GM18498 (cell line): Measurements from ENCODE around the gene REL.
A peak's percentile ranks its signal among the peaks of the same experiment; 100 is the strongest.
"Not testable (repeated sequence)": the region's sequence is repeated elsewhere in the genome, so short reads cannot be mapped to it uniquely, and the experiment has no call there.

Source experiments
- ATAC-seq: cut with Tn5 transposase; IDR thresholded peaks from one replicate; pipeline ENCODE4 v1.9.1; 2021; ENCODE audit warnings: mild to moderate bottlenecking, moderate library complexity; ENCODE audit not compliant: unreplicated experiment

The REL gene

DNA sequence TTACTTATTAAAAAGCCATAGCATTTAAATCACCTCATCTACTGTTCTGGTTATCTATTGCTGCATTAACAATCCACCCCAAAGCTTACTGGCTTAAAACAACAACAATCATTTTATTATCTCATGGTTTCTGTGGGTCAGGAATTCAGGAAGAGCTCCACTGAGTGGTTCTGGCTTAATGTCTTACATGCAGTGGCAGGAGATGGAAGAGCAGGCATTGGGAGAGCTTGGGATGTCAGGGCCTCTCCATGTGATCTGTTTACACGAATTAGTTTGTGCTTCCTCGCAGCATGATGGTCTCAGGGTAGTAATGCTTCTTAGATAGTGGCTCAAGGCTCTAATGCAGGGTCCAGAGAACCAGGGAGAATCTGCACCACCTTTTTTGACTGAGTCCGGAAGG, 14.4 kb upstream of the REL start:
- ATAC-seq: no peak

DNA sequence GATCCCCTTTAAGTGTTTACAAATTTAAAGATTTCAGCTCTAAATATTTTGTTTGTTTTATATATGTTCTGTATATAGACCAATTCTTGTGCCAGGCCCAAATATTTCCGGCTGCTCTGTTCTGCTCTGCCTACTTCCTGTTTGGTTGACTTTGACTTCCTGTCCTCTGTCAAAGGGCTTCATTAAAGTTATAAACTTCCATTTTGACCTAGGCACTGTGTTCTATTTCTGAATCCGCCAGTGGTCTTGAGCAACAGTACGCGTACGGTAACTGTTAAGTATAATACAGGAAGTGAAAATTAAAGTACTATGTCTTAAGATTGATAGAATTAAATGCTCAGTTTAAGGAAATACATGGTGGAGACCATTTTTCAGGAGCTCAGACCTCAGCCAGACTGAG, 13.5 kb upstream of the REL start:
- ATAC-seq: no peak

DNA sequence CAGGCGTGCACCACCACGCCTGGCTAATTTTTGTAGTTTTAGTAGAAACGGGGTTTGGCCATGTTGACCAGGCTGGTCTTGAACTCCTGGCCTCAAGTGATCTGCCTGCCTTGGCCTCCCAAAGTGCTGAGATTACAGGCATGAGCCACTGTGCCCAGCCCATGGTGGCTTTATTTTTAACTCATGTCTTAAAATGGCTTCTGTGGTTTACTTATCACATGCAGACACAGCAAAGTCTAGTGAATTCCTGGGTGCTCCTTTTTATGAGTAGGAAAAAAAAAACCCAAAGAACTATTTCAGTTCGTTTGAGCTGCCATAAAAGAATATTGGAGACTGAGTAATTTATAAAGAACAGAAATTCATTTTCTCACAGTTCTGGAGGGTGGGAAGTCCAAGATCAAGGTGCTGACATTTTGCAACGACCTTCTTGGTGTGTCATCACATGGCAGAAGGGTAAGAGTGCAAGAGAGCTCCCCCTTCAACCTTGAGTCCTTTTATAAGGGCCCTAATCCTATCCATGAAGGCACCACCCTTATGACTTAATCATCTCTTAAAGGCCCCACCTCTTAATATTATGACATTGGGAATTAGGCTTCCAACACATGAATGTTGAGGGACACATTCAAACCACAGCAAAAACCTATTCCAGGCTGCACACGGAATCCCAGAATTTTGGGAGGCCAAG, 12.6 kb upstream of the REL start:
- no peak for ATAC-seq

DNA sequence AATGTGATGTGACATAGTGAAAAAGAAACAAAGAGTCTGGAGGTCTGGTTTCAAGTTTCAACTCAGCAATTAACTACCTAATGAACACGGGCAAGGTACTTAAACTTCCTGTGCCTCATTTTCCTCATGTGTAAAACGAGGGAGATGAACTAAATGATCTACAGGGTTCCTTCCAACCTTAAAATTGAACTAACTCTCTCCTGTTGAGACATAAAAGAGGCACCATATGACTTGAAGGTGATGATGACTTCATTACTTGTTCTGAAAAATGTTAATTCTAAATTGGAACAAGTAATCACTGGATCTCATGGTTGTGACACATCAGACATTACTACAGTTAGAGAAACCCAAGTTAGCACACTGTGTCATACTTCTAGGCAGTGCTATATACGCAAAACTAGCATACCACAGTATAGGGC, 8.9 kb upstream of the REL start:
- ATAC-seq: peak; percentile 54

DNA sequence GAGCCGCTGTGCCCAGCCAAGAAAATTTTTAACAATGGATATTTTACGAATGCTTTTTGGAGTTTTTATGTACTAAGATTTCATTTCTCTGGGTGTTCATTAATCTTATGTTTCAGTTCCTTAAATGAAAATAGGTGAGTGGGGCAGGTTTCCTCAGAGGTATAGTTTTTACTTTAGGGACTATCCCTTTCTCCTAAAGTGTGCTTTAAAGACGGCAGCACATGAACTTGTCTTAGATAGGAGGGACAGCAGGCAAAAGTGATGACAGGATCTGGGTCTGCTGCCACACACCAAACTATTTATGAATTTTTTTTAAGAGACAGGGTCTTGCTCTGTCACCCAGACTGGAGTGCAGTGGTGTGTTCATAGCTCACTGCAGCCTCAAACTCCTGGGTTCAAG, 8.0 kb upstream of the REL start:
- peak; percentile 81 for ATAC-seq

DNA sequence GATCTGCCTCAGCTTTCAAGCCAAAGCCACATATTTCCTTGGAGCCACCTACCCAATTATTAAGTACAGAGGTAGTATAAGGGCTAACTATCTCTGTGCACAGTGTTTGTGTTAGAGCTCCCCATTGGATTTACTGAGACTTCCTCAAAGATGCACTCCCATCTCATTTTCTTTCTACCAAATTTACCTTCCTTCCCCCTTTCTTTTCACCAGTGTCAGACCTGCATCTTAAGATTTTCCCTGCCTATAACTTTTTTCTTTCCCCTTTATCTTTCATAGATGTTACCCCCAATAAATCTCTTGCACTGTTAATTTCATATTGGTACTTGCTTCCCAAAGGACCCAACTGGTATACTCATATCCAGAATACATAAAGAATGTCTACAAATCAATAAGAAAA, 5.9 kb upstream of the REL start:
- no peak for ATAC-seq

DNA sequence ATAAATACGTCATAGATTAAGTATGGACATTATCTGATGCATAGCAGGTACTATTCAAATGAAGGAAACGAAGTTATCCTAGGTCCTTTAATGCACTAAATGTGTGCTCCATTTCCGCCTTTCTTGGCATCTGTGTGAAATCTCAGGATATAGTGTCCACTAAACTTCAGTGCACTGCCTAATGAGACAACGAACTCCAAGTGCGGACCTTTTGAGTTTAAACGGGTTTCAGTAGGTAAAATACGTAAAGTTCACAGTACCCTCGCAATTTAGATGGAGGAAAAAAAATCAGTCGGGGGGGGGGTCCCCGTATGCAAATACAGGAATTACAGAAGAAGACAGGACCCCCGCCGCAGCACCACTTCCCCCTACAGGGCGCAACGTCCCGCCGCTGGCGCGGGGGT, 729 bp upstream of the REL start:
- ATAC-seq: peak; percentile 1

DNA sequence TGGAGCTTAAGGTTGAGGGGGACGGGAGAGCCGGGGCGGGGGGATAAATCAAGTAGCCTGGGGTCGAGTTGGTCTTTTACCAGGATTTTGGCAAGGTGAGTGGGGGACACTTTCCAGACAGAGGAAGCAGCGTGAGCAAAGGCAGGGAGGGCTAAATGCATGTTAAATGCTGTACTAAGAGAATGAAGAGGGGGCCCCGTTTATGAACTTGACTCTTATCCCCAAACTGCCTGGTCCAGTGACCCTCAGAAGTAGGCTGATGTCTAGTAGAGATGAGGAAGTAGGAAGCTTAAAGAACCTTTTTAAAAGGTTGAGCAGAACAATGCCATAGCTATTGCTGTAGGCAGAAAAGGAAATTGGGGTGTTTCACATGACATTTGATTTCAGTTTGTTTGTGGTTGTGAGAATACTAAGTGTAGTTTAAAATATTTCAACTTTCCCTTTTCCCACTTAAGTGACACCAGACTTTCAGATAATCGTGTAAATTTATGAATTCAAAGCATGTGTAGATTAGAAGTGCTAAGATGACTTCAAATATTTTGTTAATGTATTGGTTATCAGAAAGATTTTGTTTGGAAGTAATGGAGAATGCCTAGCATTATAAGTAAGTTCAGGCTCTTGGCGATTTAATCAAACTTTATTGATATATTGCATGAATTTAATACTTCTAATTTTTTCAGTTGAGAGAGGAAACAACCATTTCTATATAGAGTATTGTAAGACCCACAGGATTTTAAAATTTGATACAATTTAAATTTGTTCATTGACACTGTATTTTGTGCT, 1.8 kb downstream of the REL start:
- ATAC-seq: peak; percentile 30

DNA sequence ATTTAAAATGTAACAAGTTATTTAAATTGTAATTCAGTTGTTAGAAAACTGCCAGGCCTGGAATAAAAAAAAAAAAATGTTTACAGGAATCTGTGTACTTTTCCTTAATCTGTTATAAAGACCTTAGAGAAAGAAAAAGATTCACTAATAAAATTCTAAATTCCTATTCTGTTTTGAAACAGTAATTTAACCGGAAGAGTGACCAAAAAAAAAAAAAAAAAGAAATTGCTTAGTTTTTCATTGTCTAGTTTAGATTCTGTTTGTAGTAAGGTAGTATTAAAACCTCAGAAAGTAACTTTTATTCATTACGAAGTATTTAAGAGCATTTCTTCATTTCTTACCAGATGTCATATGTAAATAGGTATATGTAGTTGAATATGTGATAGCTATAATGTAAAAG, 2.5 kb downstream of the REL start:
- no peak for ATAC-seq

DNA sequence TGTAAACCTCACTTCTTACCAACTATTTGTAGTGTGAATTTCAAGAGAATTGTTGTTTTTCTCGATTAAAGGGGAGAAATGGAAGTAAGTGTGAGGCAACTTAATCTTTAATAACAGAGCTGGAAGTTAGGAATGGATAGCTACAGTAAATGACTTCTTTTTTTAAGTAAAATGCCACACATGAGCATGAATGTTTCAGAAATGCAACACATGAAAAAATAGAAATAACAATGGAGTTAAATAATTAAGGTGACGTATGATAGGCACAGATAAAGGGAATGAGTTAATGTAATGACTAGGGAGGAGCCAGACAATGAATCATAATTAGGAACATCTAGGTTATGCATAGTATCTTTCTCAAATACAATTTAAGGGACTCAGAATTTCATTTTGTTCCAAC, 3.4 kb downstream of the REL start:
- ATAC-seq: no peak

DNA sequence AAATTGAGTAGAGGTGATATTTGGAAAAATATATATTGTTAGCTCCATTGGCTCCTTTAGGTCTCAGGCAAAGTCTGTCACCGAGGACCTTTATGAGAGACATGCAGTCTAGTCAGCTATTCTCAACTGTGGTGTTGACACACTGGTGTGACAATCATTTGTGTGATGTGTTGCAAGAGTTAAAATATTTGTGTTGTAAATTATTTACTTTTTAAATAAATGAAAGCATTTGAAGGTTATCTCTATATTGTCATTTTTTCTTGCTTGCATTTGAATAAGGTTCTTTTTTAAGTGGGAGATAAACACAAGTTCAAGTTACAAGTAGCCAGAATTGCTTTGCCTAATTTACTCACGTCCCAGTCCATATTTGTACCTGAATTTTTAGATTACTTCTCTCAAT, 4.3 kb downstream of the REL start:
- ATAC-seq: no peak

DNA sequence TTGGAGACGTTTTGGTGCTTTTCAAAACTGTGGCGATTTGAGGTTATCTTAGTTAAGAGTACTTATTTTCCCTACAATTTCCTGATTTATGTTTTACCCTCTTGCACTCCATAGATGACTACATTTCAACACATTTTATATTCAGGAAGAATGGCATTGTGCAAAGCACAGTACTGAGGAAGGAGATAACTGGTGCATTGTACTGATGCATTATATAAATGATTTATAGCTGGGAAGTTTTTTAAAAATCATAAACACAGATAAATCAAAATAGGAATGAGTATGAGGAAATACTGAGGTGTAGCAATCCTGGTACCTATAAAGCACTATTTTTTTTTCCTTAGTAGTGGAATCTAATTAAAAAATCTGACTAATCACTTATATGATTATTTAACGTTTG, 5.6 kb downstream of the REL start:
- ATAC-seq: no peak

DNA sequence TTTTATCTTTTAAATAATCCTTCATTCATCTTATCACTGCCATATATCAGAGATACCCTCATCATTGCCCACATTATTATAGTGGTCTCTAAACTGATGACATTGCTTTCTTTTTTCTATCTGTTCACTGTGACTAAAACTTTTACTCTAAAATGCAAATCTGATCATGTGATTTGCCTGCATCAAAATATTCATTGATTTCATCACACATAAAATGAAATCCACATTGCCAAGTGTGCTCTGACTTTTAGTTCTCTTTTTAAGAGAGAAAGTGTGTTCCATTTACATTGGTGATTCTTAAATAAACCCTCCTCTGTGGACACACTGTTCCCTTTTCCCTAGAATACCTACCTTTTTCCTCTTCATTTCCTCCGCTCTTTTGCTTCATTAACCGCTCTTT, 7.5 kb downstream of the REL start:
- no peak for ATAC-seq

DNA sequence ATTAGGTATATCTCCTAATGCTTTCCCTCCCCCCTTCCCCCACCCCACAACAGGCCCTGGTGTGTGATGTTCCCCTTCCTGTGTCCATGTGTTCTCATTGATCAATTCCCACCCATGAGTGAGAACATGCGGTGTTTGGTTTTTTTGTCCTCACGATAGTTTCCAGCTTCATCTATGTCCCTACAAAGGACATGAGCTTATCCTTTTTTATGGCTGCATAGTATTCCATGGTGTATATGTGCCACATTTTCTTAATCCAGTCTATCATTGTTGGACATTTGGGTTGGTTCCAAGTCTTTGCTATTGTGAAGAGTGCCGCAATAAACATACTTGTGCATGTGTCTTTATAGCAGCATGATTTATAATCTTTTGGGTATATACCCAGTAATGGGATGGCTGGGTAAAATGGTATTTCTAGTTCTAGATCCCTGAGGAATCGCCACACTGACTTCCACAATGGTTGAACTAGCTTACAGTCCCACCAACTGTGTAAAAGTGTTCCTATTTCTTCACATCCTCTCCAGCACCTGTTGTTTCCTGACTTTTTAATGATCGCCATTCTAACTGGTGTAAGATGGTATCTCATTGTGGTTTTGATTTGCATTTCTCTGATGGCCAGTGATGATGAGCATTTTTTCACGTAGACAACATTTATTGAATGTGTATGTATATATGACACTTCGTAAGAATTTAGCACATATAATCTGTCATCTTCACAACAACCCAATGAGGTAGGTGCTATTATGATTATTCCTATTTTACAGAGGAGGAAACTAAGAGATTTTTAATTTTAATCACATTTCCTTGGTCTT, 8.4 kb downstream of the REL start:
- ATAC-seq: not testable (repeated sequence)

DNA sequence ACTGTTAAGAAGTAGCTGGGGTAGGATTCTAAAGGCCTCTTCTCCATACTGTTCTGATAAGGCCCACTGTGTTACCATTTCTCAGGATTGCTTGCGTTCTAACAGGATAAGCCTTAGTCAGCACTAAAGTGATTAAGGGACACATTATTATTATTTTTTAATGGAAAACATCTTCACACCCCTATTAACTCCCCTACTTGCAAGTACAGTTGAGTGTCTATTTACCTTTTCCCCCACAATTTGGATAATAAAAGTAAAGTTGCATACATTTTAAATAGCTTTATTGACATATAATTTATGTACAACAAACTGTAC, 9.0 kb downstream of the REL start:
- ATAC-seq: no peak

DNA sequence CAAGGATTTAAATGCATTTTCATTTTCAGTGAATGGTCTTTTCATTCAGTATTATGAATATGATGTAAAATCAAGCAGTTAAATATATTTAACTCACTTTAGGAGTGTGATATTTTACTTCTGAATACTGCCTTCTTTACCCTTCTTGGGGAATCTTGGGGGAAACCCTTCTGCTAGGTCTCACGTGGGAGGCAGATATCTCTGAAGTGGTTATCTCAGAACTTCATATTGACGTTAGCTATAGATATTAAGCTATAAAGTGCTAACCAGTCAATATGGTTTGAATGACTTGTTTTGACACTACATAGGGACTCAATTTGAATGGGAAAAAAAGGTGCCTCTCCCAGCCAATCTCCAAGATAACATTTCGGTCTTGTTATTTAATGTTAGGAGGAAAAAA, 9.8 kb downstream of the REL start:
- no peak for ATAC-seq

DNA sequence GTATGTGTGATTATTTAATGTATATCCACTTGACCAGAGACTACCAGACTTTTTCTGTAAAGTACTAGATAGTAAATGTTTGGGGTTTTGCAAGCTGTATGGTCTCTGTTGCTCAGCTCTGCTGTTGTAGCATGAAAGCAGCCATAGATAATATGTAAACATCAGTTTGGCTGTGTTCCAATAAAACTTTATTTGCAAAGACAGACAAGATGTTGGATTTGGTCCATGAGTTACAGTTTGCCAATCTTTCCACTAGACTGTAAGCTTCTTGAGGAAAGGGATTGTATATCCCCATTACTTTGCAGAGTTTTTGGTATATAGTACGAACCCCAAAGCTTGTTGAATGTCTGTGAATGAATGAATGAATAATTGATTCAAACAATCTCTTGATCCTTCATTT, 17.2 kb downstream of the REL start:
- ATAC-seq: no peak

DNA sequence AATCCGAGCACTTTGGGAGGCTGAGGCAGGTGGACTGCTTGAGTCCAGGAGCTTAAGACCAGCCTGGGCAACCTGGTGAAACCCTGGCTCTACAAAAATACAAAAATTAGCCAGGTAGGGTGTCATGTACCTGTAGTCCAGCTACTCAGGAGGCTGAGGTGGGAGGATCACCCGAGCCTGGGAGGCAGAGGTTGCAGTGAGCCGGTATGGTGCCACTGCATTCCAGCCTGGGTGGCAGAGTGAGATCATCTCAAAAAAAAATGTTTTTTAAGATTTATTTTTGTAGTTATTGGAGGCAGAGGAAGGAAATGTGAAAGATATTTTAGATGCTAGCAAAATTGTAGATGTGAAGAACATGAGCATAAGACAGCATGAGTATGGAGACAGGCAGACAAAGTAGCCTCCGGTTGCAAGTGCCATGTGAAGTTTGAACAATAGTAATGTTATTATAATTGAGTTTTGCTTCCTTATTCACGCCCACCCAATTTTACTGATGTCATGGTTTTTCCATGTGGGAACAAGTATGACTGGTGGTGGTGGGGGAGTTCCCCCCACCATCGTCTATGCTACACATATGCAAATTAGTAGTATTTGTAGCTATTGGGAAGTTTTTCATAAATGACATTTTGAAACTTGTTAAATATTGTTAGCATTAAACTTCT, 18.0 kb downstream of the REL start:
- peak; percentile 59 for ATAC-seq

DNA sequence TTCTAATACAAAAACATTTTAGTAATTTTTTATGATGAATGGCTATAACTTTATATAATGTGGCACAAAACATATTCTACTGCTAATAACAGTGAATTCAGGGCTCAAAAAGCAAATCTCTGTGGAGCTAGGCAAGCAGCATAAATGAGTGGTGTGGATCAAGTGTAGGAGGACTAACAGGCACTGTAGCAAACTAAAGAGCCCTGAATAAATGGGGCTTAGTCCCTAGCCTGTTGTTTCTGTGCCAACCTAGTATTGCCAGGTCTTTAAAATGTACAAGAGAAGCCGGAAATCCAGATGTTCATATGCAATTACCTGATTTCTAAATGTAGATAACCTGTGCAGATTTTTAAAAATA, 18.5 kb downstream of the REL start:
- no peak for ATAC-seq

DNA sequence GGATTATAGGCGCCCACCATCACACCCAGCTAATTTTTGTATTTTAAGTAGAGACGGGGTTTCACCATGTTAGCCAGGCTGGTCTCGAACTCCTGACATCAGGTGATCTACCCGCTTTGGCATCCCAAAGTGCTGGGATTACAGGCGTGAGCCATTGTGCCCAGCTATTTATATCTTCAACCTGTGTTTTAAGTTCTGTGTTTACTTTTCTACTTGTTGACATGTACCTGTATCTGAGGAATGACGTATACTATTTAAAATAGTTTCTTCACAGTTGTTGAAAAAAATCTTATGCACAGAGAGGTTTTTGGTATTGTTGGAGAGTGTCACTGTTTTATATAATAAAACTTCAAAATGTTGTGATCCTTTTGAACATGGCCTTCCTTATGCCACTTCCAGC, 19.9 kb downstream of the REL start:
- not testable (repeated sequence) for ATAC-seq

DNA sequence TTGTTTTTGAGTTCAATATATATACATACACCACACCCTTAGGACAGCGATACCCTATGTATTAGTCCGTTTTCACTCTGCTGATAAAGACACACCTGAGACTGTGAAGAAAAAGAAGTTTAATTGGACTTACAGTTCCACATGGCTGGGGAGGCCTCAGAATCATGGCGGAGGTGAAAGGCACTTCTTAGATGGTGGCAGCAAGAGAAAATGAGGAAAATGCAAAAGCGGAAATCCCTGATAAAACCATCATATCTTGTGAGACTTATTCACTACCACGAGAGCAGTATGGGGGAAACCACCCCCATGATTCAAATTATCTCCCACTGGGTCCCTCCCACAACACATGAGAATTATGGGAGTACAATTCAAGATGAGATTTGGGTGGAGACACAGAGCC, 24.5 kb downstream of the REL start:
- not testable (repeated sequence) for ATAC-seq

DNA sequence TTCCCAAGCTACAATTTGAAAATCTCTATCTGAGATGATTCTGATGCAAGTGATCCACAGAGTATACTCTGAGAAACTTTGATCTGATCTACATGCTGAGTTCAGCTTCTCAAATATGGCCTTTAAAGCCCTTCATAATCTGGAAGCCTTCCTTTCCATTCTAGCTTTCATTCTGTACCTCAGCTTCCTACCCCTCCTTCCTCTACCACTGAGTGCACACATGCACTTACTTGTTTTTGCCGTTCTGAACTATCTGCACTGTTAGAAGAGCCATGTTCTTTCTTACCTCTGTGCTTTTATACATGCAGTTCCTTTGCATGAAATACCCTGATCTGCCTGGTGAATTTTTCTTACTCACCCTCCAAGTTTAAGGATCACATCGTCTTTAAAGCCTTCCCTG, 25.0 kb downstream of the REL start:
- no peak for ATAC-seq
